ENCODE data around the gene WSCD2. TPM values are rescaled to one million over a fixed set of nuclear protein-coding genes. Genes with fewer than 3 reads are reported as not detected.

WSCD2 gene
- total and polyA plus RNA-seq, 5 donors from 2014 or later: 0.23 to 2.3 (median 1.6) TPM

DNA sequence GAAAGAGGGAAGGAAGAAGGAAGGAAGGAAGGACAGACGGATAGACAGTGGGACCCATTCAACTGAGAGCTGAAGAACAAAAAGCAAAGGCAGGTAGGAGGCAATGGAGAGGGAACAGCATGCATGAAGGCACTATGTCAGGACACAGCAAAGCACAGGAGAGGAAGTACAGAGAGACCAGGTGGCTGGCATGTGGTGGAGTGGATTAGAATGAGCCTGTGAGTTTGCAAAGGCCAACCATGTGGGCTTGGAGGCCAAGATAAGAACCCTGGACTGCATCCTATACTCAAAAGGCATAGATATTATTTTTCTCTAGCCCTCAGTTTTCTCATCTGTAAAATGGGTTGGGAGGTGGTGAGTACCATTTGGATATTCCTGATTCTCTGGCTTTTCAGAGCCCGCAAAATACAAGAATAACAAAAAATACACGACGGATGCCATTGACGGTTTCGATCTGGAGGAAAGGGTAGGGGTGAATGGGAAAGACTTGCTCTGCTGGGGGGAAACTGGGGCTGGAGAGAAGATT is 102.9 kb downstream of the WSCD2 start:
- Histone ChIP-seq H3K36me3 (ENCODE audit: control insufficient read depth, insufficient read depth, low read length) (no peaks in the 10 kb centered on the region), H3K4me1 (ENCODE audit: control insufficient read depth, insufficient read depth, low read length, poor library complexity, severe bottlenecking) (no peaks in the 10 kb centered on the region), H3K9me3 (ENCODE audit: control insufficient read depth in 2 of 2, low read length in 2 of 2) (no peaks in the 10 kb centered on the region), H3K27ac (ENCODE audit: insufficient read depth, low read length, poor library complexity, severe bottlenecking) (no peak overlapping the region), H3K4me3 (ENCODE audit: low read depth, low read length) (no peak overlapping the region), H3K27me3 (ENCODE audit: control insufficient read depth, insufficient read depth, low read length) (no peaks in the 10 kb centered on the region)
- Mint-ChIP-seq H3K9me3 (peaks cover 0 to 4% (median 0%) of the 10 kb centered on the region in 7 donors), H3K27ac (no peak overlapping the region), H3K4me3 (no peak overlapping the region), H3K27me3 (peaks cover 16% of the 10 kb centered on the region), H3K4me1 (peaks cover 0 to 4% (median 0%) of the 10 kb centered on the region in 4 donors), H3K36me3 (no peaks in the 10 kb centered on the region)
- DNase-seq (no peak), ATAC-seq (ENCODE audit: low read depth in 2 of 2) (no peak)

DNA sequence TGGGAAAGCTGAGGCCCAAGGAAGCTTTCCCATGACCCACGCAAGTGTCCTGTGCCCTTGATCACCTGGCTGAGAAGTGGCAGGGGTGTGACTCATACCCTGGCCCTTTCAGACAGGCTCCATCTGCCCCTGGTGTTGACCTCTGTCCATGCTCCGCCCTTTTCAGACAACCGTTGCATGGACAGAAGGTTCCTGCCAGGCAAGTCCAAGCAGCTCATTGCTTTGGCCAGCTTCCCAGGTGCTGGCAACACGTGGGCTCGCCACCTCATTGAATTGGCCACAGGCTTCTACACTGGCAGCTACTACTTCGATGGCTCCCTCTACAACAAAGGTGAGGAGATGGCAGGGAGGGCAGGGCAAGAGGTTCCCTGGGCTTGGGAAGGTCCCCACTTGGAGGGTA is 103.5 kb downstream of the WSCD2 start:
- H3K36me3 Mint-ChIP-seq: no peaks in the 10 kb centered on the region
- H3K27me3 Mint-ChIP-seq: peaks cover 16% of the 10 kb centered on the region

DNA sequence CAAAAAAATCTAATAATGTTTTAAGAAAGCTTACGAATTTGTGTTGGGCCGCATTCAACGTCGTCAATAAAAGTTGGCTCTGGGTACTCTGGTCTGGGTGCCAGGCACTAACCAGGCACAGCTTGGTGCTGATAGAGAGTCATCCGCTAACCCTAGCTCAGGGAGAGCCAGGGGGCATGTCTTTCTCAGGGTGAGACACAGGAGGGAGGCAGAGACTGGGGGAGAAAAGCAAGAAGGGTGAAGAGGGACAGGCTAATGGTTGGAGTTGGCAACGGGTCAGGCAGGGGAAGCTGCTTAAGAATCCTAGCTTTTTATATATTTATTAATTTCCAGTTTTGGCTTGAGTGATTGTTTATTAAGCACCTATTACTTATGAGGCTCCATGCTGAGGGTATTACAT is 105.1 kb downstream of the WSCD2 start:
- H3K27me3 ChIP-seq (ENCODE audit: control insufficient read depth, insufficient read depth, low read length): peaks cover 3% of the 10 kb centered on the region
- peaks cover 0 to 5% (median 2%) of the 10 kb centered on the region in 4 donors for H3K4me1 Mint-ChIP-seq
- H3K4me3 Mint-ChIP-seq: no peak overlapping the region
- no peaks in the 10 kb centered on the region for H3K36me3 ChIP-seq (ENCODE audit: control insufficient read depth, insufficient read depth, low read length)
- H3K27me3 Mint-ChIP-seq: peaks cover 20% of the 10 kb centered on the region
- H3K9me3 Mint-ChIP-seq: peaks cover 0 to 1% (median 0%) of the 10 kb centered on the region in 7 donors
- DNase-seq: peak in 1 of 3 donors; percentile 2
- H3K27ac Mint-ChIP-seq: no peak overlapping the region
- H3K36me3 Mint-ChIP-seq: no peaks in the 10 kb centered on the region
- no peak overlapping the region for H3K4me3 ChIP-seq (ENCODE audit: low read depth, low read length)
- H3K9me3 ChIP-seq (ENCODE audit: control insufficient read depth in 2 of 2, low read length in 2 of 2): no peaks in the 10 kb centered on the region
- no peak overlapping the region for H3K27ac ChIP-seq (ENCODE audit: insufficient read depth, low read length, poor library complexity, severe bottlenecking)
- ATAC-seq (ENCODE audit: low read depth in 2 of 2): no peak
- H3K4me1 ChIP-seq (ENCODE audit: control insufficient read depth, insufficient read depth, low read length, poor library complexity, severe bottlenecking): no peaks in the 10 kb centered on the region

More for the DNA sequence above, 103.5 kb downstream of the WSCD2 start:
- Histone ChIP-seq H3K27me3 (ENCODE audit: control insufficient read depth, insufficient read depth, low read length) (no peaks in the 10 kb centered on the region), H3K9me3 (ENCODE audit: control insufficient read depth in 2 of 2, low read length in 2 of 2) (no peaks in the 10 kb centered on the region), H3K36me3 (ENCODE audit: control insufficient read depth, insufficient read depth, low read length) (no peaks in the 10 kb centered on the region), H3K27ac (ENCODE audit: insufficient read depth, low read length, poor library complexity, severe bottlenecking) (no peak overlapping the region), H3K4me3 (ENCODE audit: low read depth, low read length) (no peak overlapping the region), H3K4me1 (ENCODE audit: control insufficient read depth, insufficient read depth, low read length, poor library complexity, severe bottlenecking) (no peaks in the 10 kb centered on the region)
- DNase-seq (no peak), ATAC-seq (ENCODE audit: low read depth in 2 of 2) (no peak)
- Mint-ChIP-seq H3K9me3 (peaks cover 0 to 2% (median 1%) of the 10 kb centered on the region in 7 donors), H3K4me1 (peaks cover 0 to 5% (median 2%) of the 10 kb centered on the region in 4 donors), H3K4me3 (no peak overlapping the region), H3K27ac (no peak overlapping the region)

DNA sequence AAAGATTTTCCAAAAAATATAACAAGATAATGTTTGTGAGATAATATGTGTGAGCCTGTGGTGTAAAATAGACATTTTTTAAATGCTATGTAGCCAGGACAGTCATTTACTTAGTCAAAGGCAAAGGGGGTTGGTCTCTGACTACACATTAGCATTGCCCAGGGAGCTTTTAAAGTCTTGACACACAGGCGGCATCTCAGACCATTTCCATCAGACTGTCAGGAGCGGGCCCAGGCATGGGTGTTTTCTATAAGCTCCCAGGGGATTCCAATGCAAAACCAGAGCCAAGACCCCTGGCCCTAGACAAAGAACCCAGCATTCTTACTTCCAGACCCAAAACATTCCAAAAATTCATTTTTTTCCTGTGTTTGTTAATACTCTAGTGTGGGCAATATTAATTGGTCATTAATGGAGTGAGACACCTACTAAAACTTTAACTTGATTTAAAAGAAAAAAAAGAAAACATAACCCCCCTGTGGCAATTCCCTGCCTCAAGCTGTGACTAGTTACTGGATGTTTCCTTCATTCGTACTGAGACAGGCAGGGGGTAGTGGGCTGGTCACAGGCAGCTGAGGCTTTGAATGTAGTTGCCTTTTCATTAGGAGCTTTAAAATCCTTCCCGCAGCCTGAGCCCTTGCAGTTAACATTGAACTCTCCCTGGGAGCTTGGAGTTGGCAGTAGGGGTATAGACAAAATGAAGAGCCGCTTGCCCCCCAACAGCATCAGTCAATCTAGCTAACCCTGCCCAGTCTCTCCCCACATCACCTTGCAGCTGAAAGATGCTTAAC is 106.3 kb downstream of the WSCD2 start:
- no peaks in the 10 kb centered on the region for H3K9me3 ChIP-seq (ENCODE audit: control insufficient read depth in 2 of 2, low read length in 2 of 2)
- Mint-ChIP-seq H3K4me3 (no peak overlapping the region), H3K4me1 (peaks cover 0 to 8% (median 3%) of the 10 kb centered on the region in 4 donors), H3K36me3 (no peaks in the 10 kb centered on the region), H3K27me3 (peaks cover 17% of the 10 kb centered on the region), H3K9me3 (peaks cover 0 to 1% (median 0%) of the 10 kb centered on the region in 7 donors), H3K27ac (no peak overlapping the region)
- DNase-seq (no peak), ATAC-seq (ENCODE audit: low read depth in 2 of 2) (no peak)
- no peak overlapping the region for H3K27ac ChIP-seq (ENCODE audit: insufficient read depth, low read length, poor library complexity, severe bottlenecking)
- no peaks in the 10 kb centered on the region for H3K36me3 ChIP-seq (ENCODE audit: control insufficient read depth, insufficient read depth, low read length)
- H3K4me1 ChIP-seq (ENCODE audit: control insufficient read depth, insufficient read depth, low read length, poor library complexity, severe bottlenecking): no peaks in the 10 kb centered on the region
- H3K27me3 ChIP-seq (ENCODE audit: control insufficient read depth, insufficient read depth, low read length): peaks cover 3% of the 10 kb centered on the region
- no peak overlapping the region for H3K4me3 ChIP-seq (ENCODE audit: low read depth, low read length)

DNA sequence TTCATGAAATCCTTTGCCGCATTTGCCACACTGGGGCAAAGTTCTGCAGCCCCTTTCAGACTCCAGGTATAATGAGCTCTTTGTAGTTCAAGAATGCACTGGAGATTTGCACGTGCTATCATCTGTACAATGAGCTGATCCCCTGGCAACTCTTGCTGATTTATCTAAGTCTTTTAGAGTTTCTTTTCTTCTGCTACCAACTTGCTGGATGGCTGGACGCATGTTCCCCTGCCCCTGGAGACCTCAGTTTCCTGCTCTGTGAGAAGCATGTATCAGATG is 106.8 kb downstream of the WSCD2 start:
- Mint-ChIP-seq H3K9me3 (peaks cover 0 to 1% (median 0%) of the 10 kb centered on the region in 7 donors), H3K36me3 (no peaks in the 10 kb centered on the region), H3K27me3 (peaks cover 12% of the 10 kb centered on the region), H3K4me1 (peaks cover 0 to 8% (median 3%) of the 10 kb centered on the region in 4 donors), H3K27ac (peak overlapping the region in 1 of 3 donors; percentile 44), H3K4me3 (no peak overlapping the region)
- no peak for ATAC-seq (ENCODE audit: low read depth in 2 of 2)
- Histone ChIP-seq H3K36me3 (ENCODE audit: control insufficient read depth, insufficient read depth, low read length) (no peaks in the 10 kb centered on the region), H3K27me3 (ENCODE audit: control insufficient read depth, insufficient read depth, low read length) (peaks cover 3% of the 10 kb centered on the region), H3K4me3 (ENCODE audit: low read depth, low read length) (no peak overlapping the region), H3K27ac (ENCODE audit: insufficient read depth, low read length, poor library complexity, severe bottlenecking) (no peak overlapping the region), H3K4me1 (ENCODE audit: control insufficient read depth, insufficient read depth, low read length, poor library complexity, severe bottlenecking) (no peaks in the 10 kb centered on the region), H3K9me3 (ENCODE audit: control insufficient read depth in 2 of 2, low read length in 2 of 2) (no peaks in the 10 kb centered on the region)
- DNase-seq: no peak

DNA sequence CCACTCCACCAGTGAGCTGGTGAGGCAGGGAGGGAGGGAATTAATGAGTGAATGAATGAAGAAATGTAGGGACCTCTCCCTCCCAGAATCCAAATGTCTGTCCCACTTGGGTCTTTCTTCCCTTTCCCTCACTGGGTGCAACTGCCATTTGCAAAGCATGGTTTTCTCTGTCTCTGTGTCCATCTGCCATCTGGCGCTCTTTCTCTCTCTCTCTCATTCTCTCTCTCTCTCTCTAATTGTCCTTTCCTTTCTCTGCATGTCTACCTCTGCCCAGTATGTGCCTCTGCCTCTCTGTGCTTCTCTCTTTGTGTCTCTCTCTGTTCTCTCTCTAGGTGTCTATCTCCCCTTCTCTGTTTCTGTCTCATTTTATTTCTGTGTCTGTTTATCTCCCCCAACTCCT is 107.3 kb downstream of the WSCD2 start:
- DNase-seq: no peak
- ATAC-seq (ENCODE audit: low read depth in 2 of 2): no peak
- Mint-ChIP-seq H3K9me3 (peaks cover 0 to 1% (median 0%) of the 10 kb centered on the region in 7 donors), H3K4me1 (peaks cover 0 to 8% (median 3%) of the 10 kb centered on the region in 4 donors), H3K4me3 (no peak overlapping the region), H3K36me3 (no peaks in the 10 kb centered on the region), H3K27me3 (peaks cover 12% of the 10 kb centered on the region), H3K27ac (no peak overlapping the region)
- H3K27ac ChIP-seq (ENCODE audit: insufficient read depth, low read length, poor library complexity, severe bottlenecking): no peak overlapping the region
- H3K36me3 ChIP-seq (ENCODE audit: control insufficient read depth, insufficient read depth, low read length): no peaks in the 10 kb centered on the region
- peaks cover 3% of the 10 kb centered on the region for H3K27me3 ChIP-seq (ENCODE audit: control insufficient read depth, insufficient read depth, low read length)
- H3K4me3 ChIP-seq (ENCODE audit: low read depth, low read length): no peak overlapping the region
- no peaks in the 10 kb centered on the region for H3K9me3 ChIP-seq (ENCODE audit: control insufficient read depth in 2 of 2, low read length in 2 of 2)
- no peaks in the 10 kb centered on the region for H3K4me1 ChIP-seq (ENCODE audit: control insufficient read depth, insufficient read depth, low read length, poor library complexity, severe bottlenecking)

DNA sequence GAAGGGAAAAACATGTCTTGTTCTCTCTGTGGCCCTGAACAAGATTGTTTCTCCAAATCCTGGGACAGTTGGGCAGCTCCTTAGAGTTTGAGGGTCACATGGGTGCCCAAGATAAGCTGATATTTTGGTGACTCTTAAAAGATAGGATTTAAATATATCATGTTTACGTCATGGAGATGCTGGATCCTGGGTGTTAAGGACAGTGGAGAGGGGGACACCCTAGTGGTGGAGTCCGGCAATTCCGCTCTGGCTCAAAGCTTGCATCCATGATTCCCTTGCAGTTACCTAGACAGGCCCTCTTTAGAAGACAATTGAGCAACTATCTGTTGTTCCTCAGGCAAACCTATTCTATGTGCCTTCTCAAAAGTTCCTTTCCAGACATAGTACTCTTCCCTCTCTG is 108.2 kb downstream of the WSCD2 start:
- ATAC-seq (ENCODE audit: low read depth in 2 of 2) (no peak), DNase-seq (no peak)
- Mint-ChIP-seq H3K4me1 (peaks cover 0 to 8% (median 3%) of the 10 kb centered on the region in 4 donors), H3K9me3 (peaks cover 0 to 1% (median 0%) of the 10 kb centered on the region in 7 donors), H3K4me3 (no peak overlapping the region), H3K27me3 (peaks cover 12% of the 10 kb centered on the region), H3K27ac (no peak overlapping the region), H3K36me3 (no peaks in the 10 kb centered on the region)
- no peak overlapping the region for H3K4me3 ChIP-seq (ENCODE audit: low read depth, low read length)
- H3K36me3 ChIP-seq (ENCODE audit: control insufficient read depth, insufficient read depth, low read length): no peaks in the 10 kb centered on the region
- H3K27ac ChIP-seq (ENCODE audit: insufficient read depth, low read length, poor library complexity, severe bottlenecking): no peak overlapping the region
- peaks cover 3% of the 10 kb centered on the region for H3K27me3 ChIP-seq (ENCODE audit: control insufficient read depth, insufficient read depth, low read length)
- H3K9me3 ChIP-seq (ENCODE audit: control insufficient read depth in 2 of 2, low read length in 2 of 2): no peaks in the 10 kb centered on the region
- no peaks in the 10 kb centered on the region for H3K4me1 ChIP-seq (ENCODE audit: control insufficient read depth, insufficient read depth, low read length, poor library complexity, severe bottlenecking)

DNA sequence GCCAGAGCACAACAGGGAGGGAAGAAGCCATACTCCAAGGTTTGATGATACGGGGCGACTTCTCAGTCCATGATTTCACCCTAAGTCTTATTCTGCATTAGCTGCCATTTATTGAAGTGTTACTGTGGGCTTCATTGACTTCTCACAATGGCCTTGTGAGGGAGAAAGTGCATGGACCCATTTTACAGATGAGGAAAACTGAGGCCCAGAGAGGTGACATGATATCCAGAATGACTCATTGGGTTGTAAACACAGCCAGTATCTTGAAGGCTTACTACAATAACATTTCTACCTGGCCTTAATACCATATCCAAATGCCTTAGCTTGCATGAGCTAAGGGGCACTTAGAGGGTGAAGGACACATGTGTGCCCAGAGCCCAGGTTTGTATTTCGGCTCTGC is 109.4 kb downstream of the WSCD2 start:
- Histone ChIP-seq H3K4me1 (ENCODE audit: control insufficient read depth, insufficient read depth, low read length, poor library complexity, severe bottlenecking) (no peaks in the 10 kb centered on the region), H3K4me3 (ENCODE audit: low read depth, low read length) (no peak overlapping the region), H3K27ac (ENCODE audit: insufficient read depth, low read length, poor library complexity, severe bottlenecking) (no peak overlapping the region), H3K36me3 (ENCODE audit: control insufficient read depth, insufficient read depth, low read length) (no peaks in the 10 kb centered on the region), H3K9me3 (ENCODE audit: control insufficient read depth in 2 of 2, low read length in 2 of 2) (no peaks in the 10 kb centered on the region), H3K27me3 (ENCODE audit: control insufficient read depth, insufficient read depth, low read length) (peaks cover 3% of the 10 kb centered on the region)
- Mint-ChIP-seq H3K4me3 (no peak overlapping the region), H3K27me3 (peaks cover 12% of the 10 kb centered on the region), H3K27ac (peak overlapping the region in 1 of 3 donors; percentile 41), H3K4me1 (peaks cover 0 to 8% (median 3%) of the 10 kb centered on the region in 4 donors), H3K9me3 (peaks cover 0 to 1% (median 0%) of the 10 kb centered on the region in 7 donors), H3K36me3 (no peaks in the 10 kb centered on the region)
- ATAC-seq (ENCODE audit: low read depth in 2 of 2) (no peak), DNase-seq (no peak)
